Effector memory CD4-positive, alpha-beta T cell (primary cell): ENCODE data around the gene SYNGR4.

Experiments used
- DNase-seq, 3 donors: peaks; one replicate each; pipeline ENCODE4 v3.0.0-alpha.2; 2020
- H3K27ac ChIP-seq: 2 replicates; pipeline ENCODE4 v1.7.0; 2013; ENCODE audit warnings: mild to moderate bottlenecking, low read length, moderate library complexity; ENCODE audit not compliant: insufficient read depth, poor library complexity, severe bottlenecking
- H3K27me3 ChIP-seq: replicated peaks from 2 replicates; pipeline ENCODE4 v1.7.0; 2013; ENCODE audit warnings: mild to moderate bottlenecking, low read length; ENCODE audit not compliant: insufficient read depth, control insufficient read depth, poor library complexity, severe bottlenecking
- H3K36me3 ChIP-seq: 2 replicates; pipeline ENCODE4 v1.7.0; 2013; ENCODE audit warnings: mild to moderate bottlenecking, low read length, moderate library complexity; ENCODE audit not compliant: control insufficient read depth, insufficient read depth
- H3K4me1 ChIP-seq: 2 replicates; pipeline ENCODE4 v1.7.0; 2013; ENCODE audit warnings: low read length, mild to moderate bottlenecking; ENCODE audit not compliant: control insufficient read depth, insufficient read depth, poor library complexity, severe bottlenecking
- H3K4me3 ChIP-seq: 2 replicates; pipeline ENCODE4 v1.7.0; 2013; ENCODE audit warnings: low read length, low read depth, mild to moderate bottlenecking; ENCODE audit not compliant: insufficient read depth, poor library complexity, severe bottlenecking
- H3K9me3 ChIP-seq: 2 replicates; pipeline ENCODE4 v1.7.0; 2013; ENCODE audit warnings: mild to moderate bottlenecking, low read length, moderate library complexity; ENCODE audit not compliant: control insufficient read depth

SYNGR4 gene

DNA sequence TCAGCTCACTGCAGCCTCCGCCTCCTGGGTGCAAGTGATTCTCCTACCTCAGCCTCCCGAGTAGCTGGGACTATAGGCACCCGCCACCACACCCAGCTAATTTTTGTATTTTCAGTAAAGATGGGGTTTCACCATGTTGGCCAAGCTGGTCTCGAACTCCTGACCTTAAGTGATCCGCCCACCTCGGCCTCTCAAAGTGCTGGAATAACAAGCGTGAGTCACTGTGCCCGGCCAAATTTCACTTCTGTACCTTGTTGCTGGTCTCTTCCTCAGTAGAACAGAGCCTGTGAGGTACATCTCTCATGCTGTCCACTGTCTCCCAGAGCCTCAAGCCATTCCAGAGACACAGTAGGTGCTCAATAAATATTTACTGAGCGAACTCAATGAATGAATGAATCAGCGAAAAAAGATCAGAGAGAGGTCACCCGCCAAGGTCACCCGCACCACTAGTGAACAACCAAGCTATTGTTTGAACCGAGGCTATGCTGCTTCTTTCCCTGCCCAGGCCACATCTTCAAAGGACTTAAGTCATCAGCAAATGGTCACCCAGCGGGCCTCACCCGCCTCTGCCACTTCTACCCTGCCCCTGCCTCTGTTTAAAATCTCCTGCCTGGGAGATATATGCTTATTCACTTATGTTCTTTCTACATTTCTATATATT lies 9.7 kb upstream of the SYNGR4 start:
- no peaks in the 10 kb centered on the region for H3K36me3 ChIP-seq
- DNase-seq, result no peak
- H3K9me3 ChIP-seq, result no peaks in the 10 kb centered on the region
- no peak overlapping the region for H3K27ac ChIP-seq
- H3K4me1 ChIP-seq, result no peaks in the 10 kb centered on the region
- no peaks in the 10 kb centered on the region for H3K27me3 ChIP-seq
- H3K4me3 ChIP-seq, result no peak overlapping the region

DNA sequence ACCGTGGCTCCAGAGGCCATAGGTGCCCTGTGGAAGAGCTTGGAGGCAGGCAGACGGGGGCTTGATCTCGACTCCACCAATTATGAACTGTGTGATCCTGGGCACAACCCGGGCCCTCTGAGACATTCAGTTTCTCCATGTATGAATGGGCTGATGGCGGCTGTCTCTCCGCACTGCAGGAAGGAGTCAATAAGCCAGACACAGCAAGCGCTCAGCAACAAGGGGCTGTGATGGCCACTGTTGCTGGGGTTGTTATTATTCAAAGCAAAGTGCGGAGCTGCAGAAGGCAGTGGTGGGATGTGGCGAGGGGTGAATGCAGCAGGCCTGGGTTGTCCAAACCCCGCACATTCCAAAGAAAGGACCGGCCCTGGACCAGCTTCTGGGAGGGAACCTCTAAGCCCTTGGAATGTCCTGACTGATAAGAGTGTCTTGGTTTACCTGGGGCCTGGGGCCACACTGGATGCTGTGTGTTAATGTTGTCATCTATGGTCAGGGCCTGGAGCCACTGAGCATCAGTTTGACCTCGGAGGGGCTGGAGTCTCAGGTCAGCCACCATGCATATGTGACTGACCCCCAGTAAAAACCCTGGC lies 8.7 kb upstream of the SYNGR4 start:
- no peak for DNase-seq
- no peak overlapping the region for H3K27ac ChIP-seq
- H3K27me3 ChIP-seq, result no peaks in the 10 kb centered on the region
- no peak overlapping the region for H3K4me3 ChIP-seq
- no peaks in the 10 kb centered on the region for H3K4me1 ChIP-seq
- H3K36me3 ChIP-seq, result peaks cover 4% of the 10 kb centered on the region
- H3K9me3 ChIP-seq, result no peaks in the 10 kb centered on the region

DNA sequence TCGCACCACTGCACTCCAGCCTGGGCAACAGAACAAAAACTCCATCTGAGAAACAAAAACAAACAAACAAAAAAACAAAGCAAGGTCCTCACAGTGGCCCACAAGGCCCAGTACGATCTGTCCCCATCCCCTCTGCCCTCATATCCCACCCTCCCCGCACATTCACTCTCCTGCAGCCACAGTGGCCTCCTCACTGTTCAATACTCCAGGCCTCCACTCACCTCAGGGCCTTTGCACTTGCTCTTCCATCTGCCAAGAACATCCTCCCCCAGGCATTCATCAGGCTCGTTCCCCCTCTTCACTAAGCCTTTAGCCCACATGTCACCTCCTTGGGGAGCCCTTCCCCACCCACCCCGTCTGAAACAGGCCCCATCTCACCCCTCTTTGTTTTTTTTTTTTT lies 5.0 kb upstream of the SYNGR4 start:
- Histone ChIP-seq H3K27me3 (no peaks in the 10 kb centered on the region), H3K27ac (no peak overlapping the region), H3K9me3 (no peaks in the 10 kb centered on the region), H3K36me3 (peaks cover 4% of the 10 kb centered on the region), H3K4me1 (peaks cover 9% of the 10 kb centered on the region), H3K4me3 (no peak overlapping the region)
- no peak for DNase-seq

DNA sequence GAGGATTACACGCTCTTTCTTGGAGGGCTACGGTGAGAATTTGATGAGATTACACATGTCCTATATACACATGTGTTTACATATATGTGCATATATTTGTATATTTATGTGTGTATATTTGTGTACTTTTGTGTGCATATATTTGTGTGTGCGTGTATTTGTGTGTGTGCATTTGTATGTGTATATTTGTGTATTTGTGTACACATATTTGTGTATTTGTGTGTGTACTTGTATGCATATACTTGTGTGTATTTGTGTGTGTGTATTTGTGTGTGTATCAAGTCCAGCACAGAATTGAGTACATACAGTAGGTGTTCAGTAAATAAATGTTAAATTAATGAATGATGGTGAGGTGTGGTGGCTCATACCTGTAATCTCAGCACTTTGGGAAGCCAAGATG lies 2.3 kb upstream of the SYNGR4 start:
- DNase-seq, result no peak
- Histone ChIP-seq H3K4me3 (no peak overlapping the region), H3K27ac (no peak overlapping the region), H3K4me1 (peaks cover 12% of the 10 kb centered on the region), H3K27me3 (no peaks in the 10 kb centered on the region), H3K36me3 (peaks cover 4% of the 10 kb centered on the region), H3K9me3 (no peaks in the 10 kb centered on the region)

DNA sequence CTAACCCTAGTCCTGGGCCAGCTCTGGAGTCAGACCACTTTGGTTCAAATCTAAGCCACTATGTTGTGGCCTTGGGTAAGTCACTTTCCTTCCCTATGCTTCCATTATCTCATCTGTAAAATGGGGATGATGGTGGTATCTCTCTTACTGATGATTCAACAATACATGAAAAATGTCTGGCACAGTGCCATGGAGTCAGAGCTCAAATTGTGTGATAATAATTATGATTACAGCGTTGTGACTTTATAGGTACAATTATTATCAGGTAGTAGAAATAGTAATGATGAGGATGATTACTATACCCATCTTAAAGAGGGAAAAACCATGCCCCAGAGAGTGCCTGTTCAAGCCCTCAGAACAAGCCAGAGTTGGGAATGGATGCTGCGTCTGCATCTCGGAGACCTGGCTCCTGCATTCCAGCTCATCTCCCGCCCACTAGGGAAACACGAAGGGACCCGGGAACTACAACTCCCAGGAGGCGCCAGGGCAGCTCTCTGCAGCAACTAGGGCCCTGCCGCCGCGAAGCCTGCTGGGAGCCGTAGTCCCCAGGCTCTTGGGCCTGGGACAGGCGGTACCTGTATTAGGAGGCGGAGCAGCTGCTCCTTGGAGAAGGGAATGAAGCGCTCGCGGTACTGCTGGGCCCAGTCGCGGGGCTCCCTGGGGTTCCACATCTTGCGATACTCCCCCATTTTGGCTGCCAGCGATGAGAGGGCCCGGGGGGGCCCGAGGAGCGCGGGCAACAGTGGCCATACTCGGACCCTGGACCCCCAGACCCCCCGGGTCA lies 1.3 kb upstream of the SYNGR4 start:
- Histone ChIP-seq H3K4me3 (peak overlapping the region; percentile 66), H3K27me3 (no peaks in the 10 kb centered on the region), H3K9me3 (no peaks in the 10 kb centered on the region), H3K36me3 (peaks cover 4% of the 10 kb centered on the region), H3K4me1 (peaks cover 12% of the 10 kb centered on the region), H3K27ac (peak overlapping the region; percentile 76)
- DNase-seq, result peak; percentile 77 to 87 (median 80)

DNA sequence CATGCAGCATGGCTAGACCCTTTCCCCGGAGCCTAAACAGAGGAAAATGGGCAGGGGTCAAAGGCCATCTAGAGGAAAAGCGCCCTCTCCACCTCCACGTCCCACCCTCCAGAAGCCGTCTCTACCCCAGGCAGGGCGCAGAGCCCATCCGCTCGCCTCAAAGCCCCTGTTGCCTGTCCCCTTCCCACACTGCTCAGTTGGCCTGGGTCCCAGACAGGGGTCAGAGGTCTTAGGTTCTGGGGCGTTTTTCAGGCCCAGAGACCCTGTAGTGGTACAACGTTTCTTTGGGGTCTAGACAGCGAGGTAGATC lies 712 bp upstream of the SYNGR4 start:
- peak overlapping the region; percentile 66 for H3K4me3 ChIP-seq
- peaks cover 12% of the 10 kb centered on the region for H3K4me1 ChIP-seq
- no peaks in the 10 kb centered on the region for H3K27me3 ChIP-seq
- no peak for DNase-seq
- no peaks in the 10 kb centered on the region for H3K9me3 ChIP-seq
- peak overlapping the region; percentile 76 for H3K27ac ChIP-seq
- H3K36me3 ChIP-seq, result peaks cover 4% of the 10 kb centered on the region

DNA sequence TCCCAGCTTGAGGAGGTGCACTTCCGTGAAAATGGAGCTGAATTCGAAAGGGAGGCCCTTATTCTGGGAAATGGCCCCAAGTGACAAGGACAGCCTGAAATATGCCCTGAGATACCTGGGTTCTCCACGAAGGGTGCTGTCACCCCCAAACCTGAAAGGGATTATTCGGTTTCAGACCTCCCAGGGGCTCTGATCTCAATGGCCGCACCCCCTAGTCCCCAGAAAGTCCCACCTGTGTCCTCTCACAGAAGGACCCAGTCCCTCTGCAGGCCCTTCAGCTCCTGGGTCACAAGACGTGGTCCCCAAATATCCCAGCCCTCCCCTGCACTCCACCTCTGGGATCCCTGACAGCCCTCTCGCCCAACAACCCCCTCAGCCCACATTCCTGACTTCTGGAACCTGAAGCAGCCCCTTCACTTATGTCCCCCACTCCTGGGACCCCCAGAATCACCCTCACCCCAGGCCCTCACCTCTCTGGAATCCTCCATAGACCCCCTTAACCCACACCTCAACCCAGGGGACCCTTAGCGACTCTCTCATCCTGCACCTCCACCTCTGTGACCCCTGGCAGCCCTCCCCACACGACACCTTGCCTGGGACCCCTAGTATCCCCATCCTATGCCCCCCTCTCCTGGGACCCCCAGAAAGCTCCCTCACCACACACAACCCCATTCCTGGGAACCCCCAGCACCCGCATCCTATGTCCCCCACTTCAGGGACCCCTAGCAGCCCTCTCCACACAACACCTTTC lies 606 bp downstream of the SYNGR4 start:
- no peaks in the 10 kb centered on the region for H3K27me3 ChIP-seq
- H3K4me1 ChIP-seq, result peaks cover 12% of the 10 kb centered on the region
- peak overlapping the region; percentile 47 for H3K4me3 ChIP-seq
- H3K9me3 ChIP-seq, result no peaks in the 10 kb centered on the region
- H3K27ac ChIP-seq, result peak overlapping the region; percentile 77
- DNase-seq, result no peak
- peaks cover 2% of the 10 kb centered on the region for H3K36me3 ChIP-seq

DNA sequence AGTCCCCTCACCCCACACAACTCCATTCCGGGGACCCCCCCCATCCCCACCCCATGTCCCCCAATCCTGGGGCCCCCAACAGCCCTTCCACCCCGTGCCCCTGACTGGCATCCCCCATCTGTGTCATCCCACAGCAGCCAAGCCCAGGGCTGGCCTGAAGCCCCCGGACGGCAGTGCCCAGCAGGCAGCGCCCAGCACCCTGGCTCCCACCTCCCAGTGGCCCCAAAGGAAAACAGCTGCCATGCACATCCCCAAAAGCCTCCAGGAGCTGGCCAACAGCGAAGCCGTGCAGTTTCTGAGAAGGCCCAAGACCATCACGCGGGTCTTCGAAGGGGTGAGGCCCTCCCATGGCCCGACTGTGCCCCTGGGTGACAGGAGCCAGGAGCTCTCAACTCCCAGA lies 1.4 kb downstream of the SYNGR4 start:
- Histone ChIP-seq H3K4me3 (no peak overlapping the region), H3K27me3 (no peaks in the 10 kb centered on the region), H3K36me3 (no peaks in the 10 kb centered on the region), H3K4me1 (peaks cover 12% of the 10 kb centered on the region), H3K9me3 (no peaks in the 10 kb centered on the region), H3K27ac (no peak overlapping the region)
- no peak for DNase-seq

DNA sequence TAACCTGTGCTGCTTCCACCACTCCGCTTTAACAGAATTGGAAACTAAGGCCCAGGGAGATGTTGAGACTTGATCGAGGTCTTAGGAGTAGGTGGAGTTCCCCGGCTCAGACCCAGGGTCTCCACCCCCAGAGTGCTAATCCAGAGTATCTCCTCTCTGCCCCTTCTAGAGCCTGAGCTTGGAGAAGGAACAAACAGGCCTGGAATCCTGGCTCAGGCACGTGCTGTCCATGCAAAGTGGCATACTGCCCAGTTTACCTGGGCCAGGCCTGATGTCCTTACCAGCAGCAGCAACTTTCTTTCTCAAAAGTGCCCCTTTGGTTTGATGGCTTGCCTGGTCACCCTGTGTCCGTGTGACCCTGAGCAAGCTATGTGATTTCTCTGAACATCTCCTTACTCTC lies 3.7 kb downstream of the SYNGR4 start:
- DNase-seq, result no peak
- H3K27ac ChIP-seq, result no peak overlapping the region
- H3K4me1 ChIP-seq, result peaks cover 9% of the 10 kb centered on the region
- no peaks in the 10 kb centered on the region for H3K9me3 ChIP-seq
- no peaks in the 10 kb centered on the region for H3K36me3 ChIP-seq
- no peak overlapping the region for H3K4me3 ChIP-seq
- H3K27me3 ChIP-seq, result no peaks in the 10 kb centered on the region

DNA sequence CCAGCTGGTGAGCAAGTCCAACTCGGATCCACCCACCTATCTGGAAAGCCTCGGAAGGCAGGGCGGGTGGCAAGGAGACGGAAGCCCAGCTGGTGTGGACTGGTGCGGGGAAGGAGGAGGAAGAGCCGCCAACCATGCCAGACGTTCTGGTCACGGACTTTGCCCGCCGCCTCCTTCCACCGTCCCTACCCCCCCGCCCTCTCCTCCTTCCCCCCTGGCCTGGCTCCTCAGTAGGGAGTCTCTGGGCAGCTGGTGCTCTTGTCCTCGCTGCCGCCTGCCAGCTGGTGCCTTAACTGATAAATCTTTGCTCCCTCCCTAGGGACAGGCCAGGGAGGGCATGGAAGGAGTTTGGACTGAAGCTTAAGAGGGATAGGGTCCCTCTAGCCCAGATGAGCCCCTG lies 4.8 kb downstream of the SYNGR4 start:
- Histone ChIP-seq H3K27ac (no peak overlapping the region), H3K9me3 (no peaks in the 10 kb centered on the region), H3K4me1 (peaks cover 3% of the 10 kb centered on the region), H3K27me3 (no peaks in the 10 kb centered on the region), H3K4me3 (no peak overlapping the region), H3K36me3 (no peaks in the 10 kb centered on the region)
- DNase-seq, result no peak
